Measurements from ENCODE around the gene ENPP6. TPM values are rescaled to one million over a fixed set of nuclear protein-coding genes. Genes with fewer than 3 reads are reported as not detected.
"Not testable (repeated sequence)": the region's sequence is repeated elsewhere in the genome, so short reads cannot be mapped to it uniquely, and the experiment has no call there.

The ENPP6 gene
- total and polyA plus RNA-seq, 2 donors (not counting 1 experiment from before 2014, with no cell fraction given): 0.01 TPM; not detected in 1

GRCh38 chr4:184207734-184208607, 9.7 kb downstream of the ENPP6 start:
- ATAC-seq (ENCODE audit: low read depth); H3K27ac ChIP-seq (ENCODE audit: low read length in 2 of 2); H3K79me2 ChIP-seq (ENCODE audit: control insufficient read depth, insufficient read depth, low read length); H3K9me3 Mint-ChIP-seq (ENCODE audit: insufficient read depth); POLR2A ChIA-PET; DNase-seq; H3K36me3 ChIP-seq (replicated peaks in 1 of 2; ENCODE audit: control extremely low read depth in 1 of 2, control insufficient read depth in 1 of 2, extremely low read depth in 1 of 2, insufficient read depth in 2 of 2, low read length in 1 of 2); intact Hi-C loops (cut with micrococcal nuclease); H3K4me3 ChIP-seq (ENCODE audit: control extremely low read depth in 1 of 5, extremely low read depth in 1 of 5, insufficient read depth in 1 of 5, low read depth in 2 of 5, low read length in 4 of 5); H3K27me3 ChIP-seq (replicated peaks in 1 of 4; ENCODE audit: control extremely low read depth in 1 of 4, control insufficient read depth in 3 of 4, insufficient read depth in 4 of 4, low read length in 3 of 4); H3K9ac ChIP-seq (ENCODE audit: low read length); H3K27ac Mint-ChIP-seq; H4K20me1 ChIP-seq (ENCODE audit: control insufficient read depth, insufficient read depth, low read length, poor library complexity, severe bottlenecking); H3K4me1 ChIP-seq (ENCODE audit: control insufficient read depth in 2 of 2, insufficient read depth in 2 of 2, low read length in 2 of 2); H2AFZ ChIP-seq (ENCODE audit: insufficient read depth, low read depth, low read length, poor library complexity, severe bottlenecking); H3K4me3 Mint-ChIP-seq; H3K4me2 ChIP-seq (replicated peaks; ENCODE audit: low read depth, low read length, poor library complexity, severe bottlenecking); H3K4me1 Mint-ChIP-seq; H3K9me3 ChIP-seq (ENCODE audit: control extremely low read depth in 1 of 3, control insufficient read depth in 2 of 3, insufficient read depth in 1 of 3, low read length in 2 of 3); CTCF ChIA-PET: not testable (repeated sequence)
- WGBS (ENCODE audit: insufficient coverage): 97% methylated on average over 8 of the region's 33 CpGs
- peaks cover 27% of the 10 kb centered on the region for H3K27me3 Mint-ChIP-seq

GRCh38 chr4:184205243-184205642, 12.4 kb downstream of the ENPP6 start:
- TF ChIP-seq CTCF (IDR thresholded peaks at IDR 0.05) (no peak), EZH2 (IDR thresholded peaks at IDR 0.05; ENCODE audit: borderline replicate concordance, insufficient read depth, low read depth, low read length, poor library complexity, severe bottlenecking) (no peak)
- H3K27ac Mint-ChIP-seq: no peak overlapping the region
- no peaks in the 10 kb centered on the region for H3K36me3 ChIP-seq (replicated peaks in 1 of 2; ENCODE audit: control extremely low read depth in 1 of 2, control insufficient read depth in 1 of 2, extremely low read depth in 1 of 2, insufficient read depth in 2 of 2, low read length in 1 of 2)
- no peak for ATAC-seq (ENCODE audit: low read depth)
- no peak overlapping the region for H3K4me3 Mint-ChIP-seq
- H3K4me1 ChIP-seq (ENCODE audit: control insufficient read depth in 2 of 2, insufficient read depth in 2 of 2, low read length in 2 of 2): no peaks in the 10 kb centered on the region
- H2AFZ ChIP-seq (ENCODE audit: insufficient read depth, low read depth, low read length, poor library complexity, severe bottlenecking): no peak overlapping the region
- H3K4me3 ChIP-seq (ENCODE audit: control extremely low read depth in 1 of 5, extremely low read depth in 1 of 5, insufficient read depth in 1 of 5, low read depth in 2 of 5, low read length in 4 of 5): no peak overlapping the region
- DNase-seq: no peak
- H3K27me3 ChIP-seq (replicated peaks in 1 of 4; ENCODE audit: control extremely low read depth in 1 of 4, control insufficient read depth in 3 of 4, insufficient read depth in 4 of 4, low read length in 3 of 4): no peaks in the 10 kb centered on the region
- POLR2A ChIA-PET: no interaction called here
- no peaks in the 10 kb centered on the region for H3K79me2 ChIP-seq (ENCODE audit: control insufficient read depth, insufficient read depth, low read length)
- no peaks in the 10 kb centered on the region for H3K9me3 Mint-ChIP-seq (ENCODE audit: insufficient read depth)
- 98% methylated on average over 14 of the region's 14 CpGs for WGBS (ENCODE audit: insufficient coverage)
- H3K27ac ChIP-seq (ENCODE audit: low read length in 2 of 2): no peak overlapping the region
- peaks cover 32% of the 10 kb centered on the region for H3K27me3 Mint-ChIP-seq
- intact Hi-C loops (cut with micrococcal nuclease): no loop called here
- CTCF ChIA-PET: no interaction called here
- H3K4me2 ChIP-seq (replicated peaks; ENCODE audit: low read depth, low read length, poor library complexity, severe bottlenecking): no peak overlapping the region
- H3K4me1 Mint-ChIP-seq: no peaks in the 10 kb centered on the region
- no peaks in the 10 kb centered on the region for H3K9me3 ChIP-seq (ENCODE audit: control extremely low read depth in 1 of 3, control insufficient read depth in 2 of 3, insufficient read depth in 1 of 3, low read length in 2 of 3)
- no peak overlapping the region for H3K9ac ChIP-seq (ENCODE audit: low read length)
- H4K20me1 ChIP-seq (ENCODE audit: control insufficient read depth, insufficient read depth, low read length, poor library complexity, severe bottlenecking): no peaks in the 10 kb centered on the region
